SU-DHL-6 (cell line): ENCODE data around the gene KCNA1.

Experiments
- H2AFZ ChIP-seq: fragments of 200-600 bp; sonication (generic); 2 replicates; pipeline ENCODE4 v1.6.1; 2014; ENCODE audit warnings: low read depth, mild to moderate bottlenecking, moderate library complexity, mixed read lengths, antibody characterized with exemption, low read length; ENCODE audit not compliant: severe bottlenecking
- H3F3A ChIP-seq: fragments of 200-600 bp; shearing (Covaris generic); 2 replicates; pipeline ENCODE4 v1.6.0; 2016; ENCODE audit warnings: antibody characterized with exemption, mild to moderate bottlenecking; ENCODE audit not compliant: insufficient read depth
- H3K27ac ChIP-seq: fragments of 200-600 bp; sonication (generic); 2 replicates; pipeline ENCODE4 v1.5.1; 2016; ENCODE audit warnings: low read depth, mild to moderate bottlenecking, low read length, moderate library complexity, mixed read lengths
- H3K27me3 ChIP-seq: fragments of 200-600 bp; sonication (generic), shearing (Covaris generic); 2 replicates; pipeline ENCODE4 v1.6.0; 2014; ENCODE audit warnings: mild to moderate bottlenecking, low read length
- H3K36me3 ChIP-seq: fragments of 200-600 bp; sonication (generic); 2 replicates; pipeline ENCODE4 v1.6.1; 2014; ENCODE audit warnings: mild to moderate bottlenecking, low read length, mixed read lengths
- H3K4me2 ChIP-seq: fragments of 300-600, 200-600 bp; shearing (Covaris generic), sonication (generic); 2 replicates; pipeline ENCODE4 v1.6.0; 2014; ENCODE audit warnings: low read length, low read depth, mild to moderate bottlenecking; ENCODE audit not compliant: poor library complexity, severe bottlenecking
- H3K4me3 ChIP-seq: fragments of 200-600 bp; sonication (generic); 2 replicates; pipeline ENCODE4 v1.5.1; 2014; ENCODE audit warnings: antibody characterized with exemption, low read length, mild to moderate bottlenecking, mixed read lengths; ENCODE audit not compliant: insufficient read depth, poor library complexity, severe bottlenecking
- H3K79me2 ChIP-seq: fragments of 200-600 bp; sonication (generic); 2 replicates; pipeline ENCODE4 v1.6.1; 2014; ENCODE audit warnings: mild to moderate bottlenecking, low read length, moderate library complexity; ENCODE audit not compliant: insufficient read depth
- H3K9ac ChIP-seq: fragments of 200-600 bp; sonication (generic); 2 replicates; pipeline ENCODE4 v1.7.0; 2014; ENCODE audit warnings: mild to moderate bottlenecking, low read length
- H3K9me2 ChIP-seq: fragments of 200-600 bp; sonication (generic); replicated peaks from 2 replicates; pipeline ENCODE4 v1.6.1; 2014; ENCODE audit warnings: low read length; ENCODE audit not compliant: insufficient read depth
- H3K9me3 ChIP-seq: fragments of 200-600 bp; sonication (generic); 2 replicates; pipeline ENCODE4 v1.6.1; 2014; ENCODE audit warnings: low read length, mixed read lengths; ENCODE audit not compliant: insufficient read depth
- H4K20me1 ChIP-seq: fragments of 200-600 bp; sonication (generic); 2 replicates; pipeline ENCODE4 v1.6.1; 2014; ENCODE audit warnings: low read depth, mild to moderate bottlenecking, antibody characterized with exemption, low read length, moderate library complexity, mixed read lengths
- EZH2phosphoT487 ChIP-seq: fragments of 200-600 bp; sonication (generic), shearing (Covaris generic); conservative IDR thresholded peaks from 2 replicates; pipeline ENCODE4 v1.6.1; 2018; ENCODE audit warnings: mild to moderate bottlenecking, antibody characterized with exemption, low read length, moderate library complexity, mixed read lengths
- TF ChIP-seq, protein P1 (sequence below): fragments of 200-600 bp; sonication (generic); IDR thresholded peaks from one replicate; pipeline ENCODE4 v1.5.1; 2017; ENCODE audit warnings: antibody characterized with exemption, mild to moderate bottlenecking, low read length, moderate library complexity; ENCODE audit not compliant: insufficient read depth, poor library complexity, severe bottlenecking

KCNA1 gene

DNA sequence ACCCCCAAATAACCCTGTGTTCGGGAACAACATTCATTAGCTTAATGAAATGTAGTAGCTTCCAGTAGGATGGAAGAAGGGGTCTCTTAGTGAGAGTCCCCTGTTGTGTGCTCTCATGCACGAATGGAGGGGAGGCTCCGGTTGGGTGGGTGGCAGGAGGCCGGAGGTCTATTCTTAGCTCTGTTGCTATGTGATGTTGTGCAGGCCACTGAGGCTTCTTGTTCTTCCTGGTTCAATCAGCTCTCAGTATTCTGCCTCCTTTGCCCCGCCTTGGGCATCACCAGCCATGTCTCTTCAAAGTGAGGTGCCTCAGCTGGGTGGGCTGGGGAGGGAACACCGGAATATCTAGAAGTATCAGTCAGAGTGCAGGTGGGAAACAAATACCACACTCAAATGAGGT lies 50.8 kb downstream of the KCNA1 start:
- H3K27ac ChIP-seq = no peak overlapping the region
- no peak overlapping the region for H3K4me2 ChIP-seq
- no peak overlapping the region for H2AFZ ChIP-seq
- H3K36me3 ChIP-seq = no peaks in the 10 kb centered on the region
- H3K9ac ChIP-seq = no peak overlapping the region
- no peaks in the 10 kb centered on the region for H3K27me3 ChIP-seq
- H3K9me2 ChIP-seq = no peaks in the 10 kb centered on the region
- TF ChIP-seq, protein P1, sequence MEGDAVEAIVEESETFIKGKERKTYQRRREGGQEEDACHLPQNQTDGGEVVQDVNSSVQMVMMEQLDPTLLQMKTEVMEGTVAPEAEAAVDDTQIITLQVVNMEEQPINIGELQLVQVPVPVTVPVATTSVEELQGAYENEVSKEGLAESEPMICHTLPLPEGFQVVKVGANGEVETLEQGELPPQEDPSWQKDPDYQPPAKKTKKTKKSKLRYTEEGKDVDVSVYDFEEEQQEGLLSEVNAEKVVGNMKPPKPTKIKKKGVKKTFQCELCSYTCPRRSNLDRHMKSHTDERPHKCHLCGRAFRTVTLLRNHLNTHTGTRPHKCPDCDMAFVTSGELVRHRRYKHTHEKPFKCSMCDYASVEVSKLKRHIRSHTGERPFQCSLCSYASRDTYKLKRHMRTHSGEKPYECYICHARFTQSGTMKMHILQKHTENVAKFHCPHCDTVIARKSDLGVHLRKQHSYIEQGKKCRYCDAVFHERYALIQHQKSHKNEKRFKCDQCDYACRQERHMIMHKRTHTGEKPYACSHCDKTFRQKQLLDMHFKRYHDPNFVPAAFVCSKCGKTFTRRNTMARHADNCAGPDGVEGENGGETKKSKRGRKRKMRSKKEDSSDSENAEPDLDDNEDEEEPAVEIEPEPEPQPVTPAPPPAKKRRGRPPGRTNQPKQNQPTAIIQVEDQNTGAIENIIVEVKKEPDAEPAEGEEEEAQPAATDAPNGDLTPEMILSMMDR = no peak
- no peak for TF ChIP-seq EZH2phosphoT487
- H3K9me3 ChIP-seq = no peaks in the 10 kb centered on the region
- no peaks in the 10 kb centered on the region for H4K20me1 ChIP-seq
- H3K79me2 ChIP-seq = no peaks in the 10 kb centered on the region
- H3F3A ChIP-seq = no peaks in the 10 kb centered on the region
- H3K4me3 ChIP-seq = no peak overlapping the region

DNA sequence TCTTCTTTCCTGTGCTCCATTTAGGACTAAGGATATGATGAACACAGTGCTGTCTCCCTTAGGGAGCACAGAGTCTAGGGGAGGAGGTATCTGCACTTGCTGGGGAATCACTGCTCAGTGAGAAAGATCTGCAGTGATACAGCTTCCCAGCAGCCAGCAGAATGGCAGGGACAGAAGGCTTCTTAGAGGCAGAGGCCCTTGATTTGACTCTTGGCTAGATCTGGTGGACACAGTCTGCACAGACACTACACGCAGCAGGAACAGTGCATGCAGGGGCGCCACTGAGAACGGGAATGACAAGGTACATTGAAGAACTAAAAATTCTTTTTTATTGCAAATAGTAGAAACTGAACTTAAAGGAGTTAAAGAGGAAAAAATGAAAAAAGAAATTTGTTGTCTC lies 51.6 kb downstream of the KCNA1 start:
- no peak overlapping the region for H3K27ac ChIP-seq

DNA sequence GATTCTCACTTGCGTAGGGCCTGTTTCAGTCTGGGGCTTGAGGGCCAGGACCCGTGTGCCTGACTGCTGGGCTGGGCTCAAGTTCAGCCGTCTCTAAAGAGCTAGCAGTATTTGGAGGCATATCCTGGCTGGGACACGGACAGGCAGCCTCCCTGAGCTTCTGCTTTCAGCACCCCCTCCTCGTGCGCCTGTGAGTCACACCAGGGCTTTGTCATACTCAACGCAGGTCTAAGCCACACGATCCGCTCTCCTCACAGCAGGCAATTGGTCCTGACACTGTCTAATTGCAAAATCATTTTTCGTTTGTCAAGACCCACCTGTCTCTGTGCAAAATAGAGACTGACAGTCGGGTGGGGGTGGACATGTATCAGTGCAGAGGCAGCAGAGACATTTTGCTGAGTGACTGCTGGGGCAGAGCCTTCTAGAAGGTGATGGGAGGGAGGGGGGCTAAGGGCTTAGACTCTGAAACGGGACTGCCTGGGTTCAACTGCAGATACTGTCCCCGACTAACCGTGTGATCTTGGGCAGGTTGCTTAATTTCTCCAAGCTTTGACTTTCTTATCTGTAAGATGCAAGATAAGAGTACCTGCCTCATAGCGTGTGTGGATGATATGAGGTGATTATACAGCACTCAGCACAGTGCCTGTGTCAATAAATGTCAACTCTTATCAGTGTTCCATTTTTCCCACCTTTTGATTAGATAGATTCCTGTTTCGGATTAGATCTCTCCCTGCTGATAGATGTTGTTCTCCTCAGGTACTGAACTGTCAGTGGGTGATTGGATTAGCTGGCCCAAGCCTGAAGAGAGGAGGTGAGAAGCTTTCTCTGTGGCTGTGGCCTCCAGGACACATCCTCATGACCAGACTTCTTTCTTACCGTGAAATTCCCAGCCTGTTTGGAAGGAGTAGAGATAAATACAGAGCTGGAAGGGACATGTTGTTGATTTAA lies 53.1 kb downstream of the KCNA1 start:
- Histone ChIP-seq H3K4me3 (no peak overlapping the region), H3K36me3 (no peaks in the 10 kb centered on the region), H3K4me2 (no peak overlapping the region), H3K27me3 (no peaks in the 10 kb centered on the region), H3K9ac (no peak overlapping the region), H3K9me3 (no peaks in the 10 kb centered on the region), H2AFZ (no peak overlapping the region), H3K79me2 (no peaks in the 10 kb centered on the region), H3F3A (no peaks in the 10 kb centered on the region), H3K9me2 (no peaks in the 10 kb centered on the region), H4K20me1 (no peaks in the 10 kb centered on the region), H3K27ac (no peak overlapping the region)
- TF ChIP-seq, protein P1 = no peak
- TF ChIP-seq EZH2phosphoT487 = no peak

More for the DNA sequence above, 51.6 kb downstream of the KCNA1 start:
- no peaks in the 10 kb centered on the region for H4K20me1 ChIP-seq
- no peaks in the 10 kb centered on the region for H3K9me3 ChIP-seq
- no peak overlapping the region for H3K4me3 ChIP-seq
- H3K36me3 ChIP-seq = no peaks in the 10 kb centered on the region
- no peak for TF ChIP-seq EZH2phosphoT487
- TF ChIP-seq, protein P1 = no peak
- no peaks in the 10 kb centered on the region for H3K9me2 ChIP-seq
- H3K4me2 ChIP-seq = no peak overlapping the region
- H3K9ac ChIP-seq = no peak overlapping the region
- H3K27me3 ChIP-seq = no peaks in the 10 kb centered on the region
- no peaks in the 10 kb centered on the region for H3F3A ChIP-seq
- no peak overlapping the region for H2AFZ ChIP-seq
- H3K79me2 ChIP-seq = no peaks in the 10 kb centered on the region
